ENCODE measurements around the gene IL10RA. TPM values are rescaled to one million over a fixed set of nuclear protein-coding genes. Genes with fewer than 3 reads are reported as not detected.
A peak's percentile ranks its signal among the peaks of the same experiment; 100 is the strongest.

Gene IL10RA
- total and polyA plus RNA-seq, 9 of the 15 experiments (the other 6 are each of a cell fraction or from before 2014, with no cell fraction given) = 0.17 to 17.3 (median 2.9) TPM

DNA sequence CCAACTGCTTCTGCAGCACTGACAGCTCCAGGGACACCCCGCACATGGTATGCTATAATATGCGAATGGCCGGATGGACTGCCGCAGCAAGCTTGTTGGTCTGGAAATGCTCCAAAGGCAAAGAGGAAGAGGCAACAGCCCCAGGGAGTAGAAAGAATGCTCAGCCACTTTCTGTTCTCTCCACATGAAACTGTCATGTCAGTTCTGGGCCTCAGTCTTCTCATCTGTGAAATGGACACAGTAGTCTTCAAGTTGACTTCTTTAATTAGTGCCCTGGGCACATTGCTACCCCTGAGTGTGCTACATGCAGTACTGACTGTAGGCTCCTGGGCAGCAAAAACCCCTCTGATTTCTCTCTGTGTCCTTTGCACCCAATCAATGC, 19.9 kb downstream of the IL10RA start (continued):
- no peak for TF ChIP-seq PYGO2 (tag; IDR thresholded peaks at IDR 0.05)
- TF ChIP-seq MECOM (CRISPR knock-in tag; IDR thresholded peaks at IDR 0.05) = no peak
- no peak for TF ChIP-seq PCBP1 (IDR thresholded peaks at IDR 0.05; ENCODE audit: low read depth, low read length, poor library complexity, severe bottlenecking)
- TF ChIP-seq KLF1 (tag; IDR thresholded peaks at IDR 0.05) = no peak
- TF ChIP-seq RBM25 (IDR thresholded peaks at IDR 0.05; ENCODE audit: low read depth, low read length, severe bottlenecking) = peak; percentile 94
- TF ChIP-seq PURB (CRISPR knock-in tag; IDR thresholded peaks at IDR 0.05; ENCODE audit: low read depth) = no peak
- no peak for TF ChIP-seq SUPT5H (IDR thresholded peaks at IDR 0.05)
- no peak for TF ChIP-seq MAZ (CRISPR knock-in tag; conservative IDR thresholded peaks at IDR 0.05 in 1 of 2, IDR thresholded peaks at IDR 0.05 in 1 of 2)
- TF ChIP-seq ZNF589 (CRISPR knock-in tag; IDR thresholded peaks at IDR 0.05; ENCODE audit: low read depth) = no peak
- TF ChIP-seq RFX5 (IDR thresholded peaks at IDR 0.05; ENCODE audit: low read depth, low read length) = no peak
- no peak for TF ChIP-seq CSDE1 (IDR thresholded peaks at IDR 0.05)
- TF ChIP-seq POLR2AphosphoS5 (IDR thresholded peaks at IDR 0.05; ENCODE audit: control insufficient read depth, insufficient read depth, low read depth, low read length) = no peak
- TF ChIP-seq TFAM (CRISPR knock-in tag; conservative IDR thresholded peaks at IDR 0.05) = no peak
- TF ChIP-seq ZNF24 (IDR thresholded peaks at IDR 0.05) = no peak
- TF ChIP-seq, protein P1, sequence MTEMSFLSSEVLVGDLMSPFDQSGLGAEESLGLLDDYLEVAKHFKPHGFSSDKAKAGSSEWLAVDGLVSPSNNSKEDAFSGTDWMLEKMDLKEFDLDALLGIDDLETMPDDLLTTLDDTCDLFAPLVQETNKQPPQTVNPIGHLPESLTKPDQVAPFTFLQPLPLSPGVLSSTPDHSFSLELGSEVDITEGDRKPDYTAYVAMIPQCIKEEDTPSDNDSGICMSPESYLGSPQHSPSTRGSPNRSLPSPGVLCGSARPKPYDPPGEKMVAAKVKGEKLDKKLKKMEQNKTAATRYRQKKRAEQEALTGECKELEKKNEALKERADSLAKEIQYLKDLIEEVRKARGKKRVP (CRISPR knock-in tag; IDR thresholded peaks at IDR 0.05) = no peak
- no peak for TF ChIP-seq ZNF830 (CRISPR knock-in tag; IDR thresholded peaks at IDR 0.05)
- TF ChIP-seq MTA1 (IDR thresholded peaks at IDR 0.05; ENCODE audit: borderline replicate concordance) = no peak
- TF ChIP-seq ZKSCAN3 (CRISPR knock-in tag; IDR thresholded peaks at IDR 0.05) = no peak
- no peak for TF ChIP-seq HDAC3 (IDR thresholded peaks at IDR 0.05; ENCODE audit: borderline replicate concordance, partially characterized antibody)
- TF ChIP-seq ZFP1 (CRISPR knock-in tag; IDR thresholded peaks at IDR 0.05) = no peak
- TF ChIP-seq CHD1 (IDR thresholded peaks at IDR 0.05; ENCODE audit: low read length) = no peak
- TF ChIP-seq SIN3B (IDR thresholded peaks at IDR 0.05; ENCODE audit: low read depth) = no peak
- TF ChIP-seq, protein P2, sequence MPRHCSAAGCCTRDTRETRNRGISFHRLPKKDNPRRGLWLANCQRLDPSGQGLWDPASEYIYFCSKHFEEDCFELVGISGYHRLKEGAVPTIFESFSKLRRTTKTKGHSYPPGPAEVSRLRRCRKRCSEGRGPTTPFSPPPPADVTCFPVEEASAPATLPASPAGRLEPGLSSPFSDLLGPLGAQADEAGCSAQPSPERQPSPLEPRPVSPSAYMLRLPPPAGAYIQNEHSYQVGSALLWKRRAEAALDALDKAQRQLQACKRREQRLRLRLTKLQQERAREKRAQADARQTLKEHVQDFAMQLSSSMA (CRISPR knock-in tag; IDR thresholded peaks at IDR 0.05) = no peak
- TF ChIP-seq, protein P3, sequence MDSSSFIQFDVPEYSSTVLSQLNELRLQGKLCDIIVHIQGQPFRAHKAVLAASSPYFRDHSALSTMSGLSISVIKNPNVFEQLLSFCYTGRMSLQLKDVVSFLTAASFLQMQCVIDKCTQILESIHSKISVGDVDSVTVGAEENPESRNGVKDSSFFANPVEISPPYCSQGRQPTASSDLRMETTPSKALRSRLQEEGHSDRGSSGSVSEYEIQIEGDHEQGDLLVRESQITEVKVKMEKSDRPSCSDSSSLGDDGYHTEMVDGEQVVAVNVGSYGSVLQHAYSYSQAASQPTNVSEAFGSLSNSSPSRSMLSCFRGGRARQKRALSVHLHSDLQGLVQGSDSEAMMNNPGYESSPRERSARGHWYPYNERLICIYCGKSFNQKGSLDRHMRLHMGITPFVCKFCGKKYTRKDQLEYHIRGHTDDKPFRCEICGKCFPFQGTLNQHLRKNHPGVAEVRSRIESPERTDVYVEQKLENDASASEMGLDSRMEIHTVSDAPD (CRISPR knock-in tag; IDR thresholded peaks at IDR 0.05) = no peak
- TF ChIP-seq NR4A1 (CRISPR knock-in tag; IDR thresholded peaks at IDR 0.05) = no peak
- TF ChIP-seq NR4A1 (tag; IDR thresholded peaks at IDR 0.05) = no peak
- TF ChIP-seq SRSF1 (IDR thresholded peaks at IDR 0.05; ENCODE audit: low read depth, low read length) = no peak
